GM21360 (cell line): ENCODE measurements around the gene ALG9.

Source experiments
- ATAC-seq: cut with Tn5 transposase; IDR thresholded peaks from one replicate; pipeline ENCODE4 v1.9.1; 2021; ENCODE audit warnings: mild to moderate bottlenecking, moderate library complexity; ENCODE audit not compliant: unreplicated experiment

The ALG9 gene

GRCh38 chr11:111836721-111837120 lies 34.7 kb downstream of the ALG9 start:
- ATAC-seq, result no peak

- ATAC-seq, result no peak
Measured at GRCh38 chr11:111836162-111836561, 35.2 kb downstream of the ALG9 start.

GRCh38 chr11:111835665-111836064 lies 35.7 kb downstream of the ALG9 start:
- ATAC-seq, result no peak

DNA sequence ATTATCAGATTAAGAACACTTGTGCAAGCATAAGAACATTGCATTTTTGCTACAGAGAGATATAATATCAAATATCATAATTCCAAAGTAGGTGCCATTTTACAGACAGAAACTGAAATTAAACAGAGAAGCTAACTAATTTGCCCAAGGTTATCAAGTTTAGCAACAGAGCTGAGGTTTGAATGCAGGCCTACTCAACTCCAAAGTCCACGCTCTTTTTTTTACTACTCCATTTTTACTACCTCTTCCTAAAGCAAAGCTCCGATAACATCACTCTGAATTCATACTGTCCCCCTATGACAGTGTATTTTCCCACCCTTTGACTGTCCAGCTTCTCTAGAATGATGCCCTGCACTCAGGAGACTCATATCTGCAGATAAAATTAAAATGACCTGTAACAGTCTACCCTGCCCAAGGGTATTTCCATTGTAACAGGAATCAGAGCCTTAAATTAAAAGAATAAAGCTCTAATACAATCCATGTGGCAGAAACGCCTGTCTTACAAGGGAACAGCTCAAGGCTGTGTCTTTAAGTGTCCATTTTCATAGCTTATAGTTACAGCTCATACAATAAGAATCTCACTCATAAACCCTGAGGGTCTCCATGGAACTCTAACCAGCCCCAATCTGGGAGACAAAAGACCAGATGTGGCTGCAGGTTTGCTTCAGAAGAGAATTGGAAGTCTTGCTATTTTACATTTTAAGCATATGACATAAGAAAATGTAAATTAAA lies 36.8 kb downstream of the ALG9 start:
- no peak for ATAC-seq

DNA sequence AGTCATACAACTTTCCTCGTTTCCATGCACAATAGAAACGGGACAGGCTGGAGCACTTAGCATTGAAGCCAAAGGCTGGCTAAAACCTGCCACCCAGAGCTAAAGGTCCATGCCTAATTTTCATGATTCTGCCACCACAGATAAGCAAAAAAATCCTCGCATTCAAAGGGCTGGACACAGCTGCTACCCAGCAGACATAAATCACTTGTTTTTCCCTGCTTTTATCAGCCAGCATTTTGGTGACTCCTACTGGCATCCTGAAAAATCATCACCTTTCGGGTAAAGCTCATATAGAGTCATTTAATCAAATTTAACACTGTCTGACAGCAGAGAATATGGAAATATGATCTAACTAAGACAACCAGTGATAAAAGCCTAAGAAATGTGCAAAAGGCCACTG lies 37.9 kb downstream of the ALG9 start:
- ATAC-seq, result no peak

- peak; percentile 46 for ATAC-seq
Measured at GRCh38 chr11:111829185-111829968, 42.0 kb downstream of the ALG9 start.

- no peak for ATAC-seq
Measured at GRCh38 chr11:111826322-111826950, 44.9 kb downstream of the ALG9 start.

GRCh38 chr11:111823629-111824028 lies 47.8 kb downstream of the ALG9 start:
- ATAC-seq, result no peak

DNA sequence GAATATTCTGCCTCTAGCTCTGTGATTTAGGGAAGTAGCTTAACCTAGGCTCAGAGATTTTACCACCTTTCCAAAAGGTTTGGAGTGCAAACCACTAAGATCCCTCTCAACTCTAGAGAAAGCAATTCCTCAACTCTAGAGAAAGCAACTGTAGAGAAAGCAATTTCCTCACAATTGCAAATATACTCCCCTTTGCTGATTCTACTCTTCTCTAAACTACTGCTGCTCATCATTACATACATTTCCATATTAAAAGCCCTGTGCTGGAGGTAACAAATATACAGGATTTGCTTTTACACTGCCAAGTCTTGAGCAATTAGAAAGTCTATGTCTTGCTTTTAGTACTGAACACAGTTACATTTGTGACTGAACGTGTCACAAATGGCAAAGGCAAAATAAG lies 48.2 kb downstream of the ALG9 start:
- ATAC-seq, result no peak

DNA sequence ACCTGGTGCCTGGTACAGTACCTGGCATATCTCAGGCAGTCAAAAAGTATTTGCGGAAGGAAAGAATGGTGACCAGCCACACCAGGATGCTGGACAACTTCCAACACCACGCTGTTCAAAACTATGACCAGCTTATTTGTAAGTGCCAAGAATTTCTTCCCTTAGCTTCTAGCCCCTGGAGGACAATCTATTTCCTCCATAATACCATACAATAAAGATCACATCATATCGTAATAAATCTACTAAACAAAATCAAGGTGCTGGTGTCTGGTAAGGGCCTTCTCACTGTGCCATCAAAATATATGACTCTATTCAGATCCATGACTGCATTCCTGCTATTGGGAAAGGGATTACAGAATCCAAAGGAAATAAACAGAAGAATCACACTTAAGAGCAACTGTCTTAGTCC lies 51.5 kb downstream of the ALG9 start:
- ATAC-seq, result no peak

DNA sequence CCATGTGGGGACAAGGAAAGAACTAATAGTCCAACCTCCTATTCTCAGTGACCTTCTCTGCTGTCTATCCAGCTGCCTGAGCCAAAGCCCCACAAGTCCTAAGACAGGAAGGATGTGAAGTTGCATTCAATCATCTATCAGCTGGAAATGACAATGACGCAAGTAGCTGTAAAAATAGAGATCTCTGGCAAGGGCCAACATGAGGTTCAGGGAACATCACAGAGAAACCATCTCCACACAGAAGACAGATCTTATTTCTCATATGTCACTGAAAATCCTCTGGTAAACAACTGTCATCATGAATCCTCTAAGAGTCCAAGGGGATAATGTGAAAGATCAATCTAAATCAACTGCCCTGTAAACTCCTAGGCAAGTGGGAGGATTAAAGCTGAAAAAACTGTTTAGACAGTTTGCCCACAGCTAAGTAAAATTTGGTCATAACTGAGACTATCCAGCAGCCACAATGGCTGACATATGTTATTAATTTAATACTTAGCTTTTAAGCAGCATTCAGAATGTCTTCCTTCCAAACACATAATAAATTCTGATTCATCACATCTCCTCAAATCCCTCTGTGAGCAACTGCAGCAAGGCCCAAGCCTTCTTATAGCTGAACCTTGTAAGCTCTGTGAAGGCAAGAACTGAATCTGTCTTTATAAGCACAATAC lies 52.1 kb downstream of the ALG9 start:
- ATAC-seq, result no peak

DNA sequence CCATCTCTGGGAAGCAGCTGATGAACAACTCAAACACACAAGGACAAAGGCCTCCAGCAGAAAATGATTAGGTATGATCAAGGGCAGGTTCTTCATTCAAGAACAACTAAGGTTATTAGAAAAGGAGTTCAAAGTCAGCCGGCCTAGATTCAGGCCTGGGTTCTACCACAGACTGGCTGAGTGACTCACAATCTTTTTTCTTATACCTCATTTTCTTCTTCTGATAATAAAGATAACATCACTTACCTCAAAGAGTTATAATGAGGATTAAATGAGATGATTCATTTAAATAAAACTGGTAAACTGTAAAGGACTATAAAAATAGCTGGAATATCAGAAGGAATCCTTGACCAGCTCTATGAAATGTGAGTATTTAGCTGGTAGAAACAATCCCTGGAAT lies 55.9 kb downstream of the ALG9 start:
- ATAC-seq, result no peak

DNA sequence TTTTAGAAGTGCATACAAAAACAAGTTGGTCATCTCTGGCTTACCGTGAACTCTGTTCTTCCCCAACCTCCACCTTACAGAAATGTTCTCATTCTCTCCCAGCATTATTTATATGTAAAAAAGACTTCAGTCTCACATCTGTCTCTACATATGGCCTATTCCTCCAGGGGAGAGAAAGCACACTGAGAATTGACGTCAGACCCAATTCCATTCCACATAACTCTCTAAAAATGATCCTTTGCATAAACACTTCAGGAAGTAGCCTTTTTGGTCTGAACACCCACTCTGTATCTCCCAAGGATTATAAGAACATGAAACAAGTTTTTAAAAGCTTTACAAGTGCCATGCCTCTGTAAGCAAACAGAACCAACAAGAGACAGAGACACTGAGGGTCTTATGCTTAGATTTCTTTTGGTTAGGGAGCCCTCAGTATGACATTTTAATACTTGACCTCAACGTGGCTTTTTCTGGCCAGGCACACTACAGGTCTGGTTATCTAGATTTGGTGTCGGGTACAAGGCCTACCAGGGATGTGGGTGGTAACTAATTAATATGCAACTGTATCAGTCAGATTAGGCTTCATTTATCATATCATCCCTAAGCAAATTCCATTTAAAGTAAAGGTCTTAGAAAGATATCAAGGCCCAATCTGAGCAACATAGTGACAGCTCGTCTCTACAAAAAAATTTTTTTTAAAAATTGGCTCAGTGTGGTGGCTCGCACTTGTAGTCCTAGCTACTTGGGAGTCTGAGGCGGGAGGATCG lies 56.6 kb downstream of the ALG9 start:
- no peak for ATAC-seq

- ATAC-seq, result no peak
Measured at GRCh38 chr11:111814106-111814505, 57.3 kb downstream of the ALG9 start.

DNA sequence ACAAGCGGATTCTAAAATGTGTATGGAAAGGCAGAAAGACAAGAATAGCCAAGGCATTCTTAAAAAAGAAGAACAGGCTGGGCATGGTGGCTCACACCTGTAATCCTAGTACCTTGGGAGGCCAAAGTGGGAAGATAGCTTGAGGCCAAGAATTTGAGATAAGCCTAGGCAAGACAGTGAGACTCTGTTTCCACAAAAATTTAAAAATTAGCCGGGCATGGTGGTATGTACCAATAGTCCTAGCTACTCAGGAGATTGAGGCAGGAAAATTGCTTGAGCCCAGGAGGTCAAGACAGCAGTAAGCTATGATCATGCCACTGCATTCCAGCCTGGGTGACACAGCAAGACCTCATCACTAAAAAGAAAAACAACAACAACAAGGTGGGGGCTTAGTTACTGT lies 59.2 kb downstream of the ALG9 start:
- no peak for ATAC-seq

DNA sequence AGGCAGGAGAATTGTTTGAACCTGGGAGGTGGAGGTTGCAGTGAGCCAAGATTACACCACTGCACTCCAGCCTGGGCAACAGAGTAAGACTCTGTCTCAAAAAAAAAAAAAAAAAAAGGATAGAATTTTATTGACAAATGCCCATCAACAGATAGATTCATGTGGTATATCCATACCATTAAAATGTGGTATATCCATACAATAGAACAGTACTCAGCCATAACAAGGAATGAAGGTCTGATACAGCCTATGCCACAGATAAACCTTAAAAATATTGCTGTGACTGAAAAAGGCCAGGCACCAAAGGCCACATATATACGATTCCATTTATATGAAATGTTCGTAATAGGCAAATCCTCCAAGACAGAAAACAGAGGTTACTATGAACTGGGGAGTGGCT lies 59.9 kb downstream of the ALG9 start:
- no peak for ATAC-seq

DNA sequence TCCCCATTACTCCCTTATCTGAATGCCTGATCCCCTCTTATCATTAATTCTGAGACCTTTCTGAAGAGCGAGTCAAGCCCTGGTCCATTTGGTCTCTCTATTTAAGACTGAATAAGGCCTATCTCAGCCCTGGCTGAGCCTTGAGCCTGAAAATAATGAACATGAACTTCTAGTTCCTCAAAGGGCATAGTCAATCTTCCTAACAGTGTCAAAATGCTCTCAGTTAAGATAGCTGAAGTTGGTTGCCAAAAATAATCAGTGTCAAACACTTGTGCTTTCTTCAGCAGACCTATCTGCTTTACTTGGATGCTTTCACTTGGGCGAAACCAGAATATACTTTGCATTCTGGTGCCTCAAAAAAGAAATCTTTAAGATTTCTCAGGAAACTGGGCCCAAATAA lies 62.5 kb downstream of the ALG9 start:
- no peak for ATAC-seq

DNA sequence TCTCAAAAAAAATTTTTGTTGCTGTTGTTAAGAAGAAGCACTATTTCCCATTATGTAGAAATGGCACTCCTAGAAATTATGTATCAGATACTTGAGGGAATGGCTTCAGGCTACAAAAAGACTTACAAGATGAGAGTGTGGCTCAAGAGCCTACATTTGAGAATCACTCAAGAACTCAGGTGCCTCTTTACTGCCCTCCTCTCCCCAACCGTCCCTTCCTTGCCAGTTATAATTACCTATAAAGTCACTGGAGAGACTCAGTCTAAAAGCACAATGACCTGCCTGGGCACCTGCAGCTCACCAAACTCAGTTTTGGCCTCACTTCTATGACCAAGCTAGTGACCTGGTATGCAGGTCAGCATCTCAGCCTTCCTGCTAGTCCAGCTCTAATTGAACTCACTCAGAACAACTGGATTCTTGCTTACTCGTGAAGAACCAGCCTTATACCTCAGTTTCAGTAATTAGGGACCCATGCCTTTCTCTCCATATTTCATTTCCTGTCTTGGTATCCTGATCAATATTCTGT lies 63.3 kb downstream of the ALG9 start:
- no peak for ATAC-seq

DNA sequence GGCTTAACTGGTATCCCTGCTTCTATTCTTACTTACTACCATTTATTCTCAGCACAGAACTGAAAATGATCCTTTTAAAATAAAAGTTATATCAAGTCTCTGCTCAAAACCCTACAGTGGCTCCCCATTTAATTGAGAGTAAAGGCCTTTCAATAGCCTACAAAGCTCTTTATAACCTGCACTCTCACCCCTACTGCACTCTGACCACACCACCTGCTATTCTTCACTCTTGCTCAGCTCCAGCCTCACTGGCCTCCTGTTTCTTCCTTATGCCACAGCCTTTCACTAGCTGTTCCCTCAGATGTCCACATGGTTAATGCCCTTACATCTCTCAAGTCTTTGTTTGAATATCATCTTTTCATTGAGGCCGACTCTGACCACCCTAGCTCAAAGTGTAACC lies 64.3 kb downstream of the ALG9 start:
- ATAC-seq, result no peak

- no peak for ATAC-seq
Measured at GRCh38 chr11:111801135-111801534, 70.2 kb downstream of the ALG9 start.

- ATAC-seq, result no peak
Measured at GRCh38 chr11:111798279-111798678, 73.1 kb downstream of the ALG9 start.
